ENCODE results near the gene PVR.
A peak's percentile ranks its signal among the peaks of the same experiment; 100 is the strongest.
"Not testable (repeated sequence)": the region's sequence is repeated elsewhere in the genome, so short reads cannot be mapped to it uniquely, and the experiment has no call there.

The PVR gene

DNA sequence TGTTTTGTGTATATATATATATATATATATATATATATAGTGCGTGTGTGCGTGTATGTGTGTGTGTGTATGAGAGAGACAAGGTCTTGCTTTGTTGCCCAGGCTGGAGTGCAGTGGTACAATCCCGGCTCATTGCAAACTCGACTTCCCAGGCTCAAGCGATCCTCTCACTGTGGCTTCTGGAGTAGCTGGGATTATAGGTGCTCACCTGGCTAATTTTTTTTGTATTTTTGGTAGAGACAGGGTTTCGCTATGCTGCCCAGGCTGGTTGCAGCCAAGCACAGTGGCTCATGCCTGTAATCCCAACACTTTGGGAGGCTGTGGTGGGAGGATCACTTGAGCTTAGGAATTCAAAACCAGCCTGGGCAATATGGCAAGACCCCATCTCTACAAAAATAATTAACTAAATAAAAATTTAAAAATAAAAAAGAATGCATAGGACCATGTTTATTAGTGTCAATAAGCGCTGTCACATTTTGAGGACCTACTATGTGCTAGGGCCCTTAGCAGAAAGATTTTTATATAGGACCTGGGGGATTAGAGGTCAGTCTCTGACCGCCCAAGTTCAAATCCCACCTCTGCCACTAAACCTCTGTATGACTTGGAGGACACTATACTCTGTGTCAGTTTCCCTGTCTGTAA is 1.8 kb downstream of the PVR start:
- DNase-seq (ENCODE audit: low spot score), result no peak

DNA sequence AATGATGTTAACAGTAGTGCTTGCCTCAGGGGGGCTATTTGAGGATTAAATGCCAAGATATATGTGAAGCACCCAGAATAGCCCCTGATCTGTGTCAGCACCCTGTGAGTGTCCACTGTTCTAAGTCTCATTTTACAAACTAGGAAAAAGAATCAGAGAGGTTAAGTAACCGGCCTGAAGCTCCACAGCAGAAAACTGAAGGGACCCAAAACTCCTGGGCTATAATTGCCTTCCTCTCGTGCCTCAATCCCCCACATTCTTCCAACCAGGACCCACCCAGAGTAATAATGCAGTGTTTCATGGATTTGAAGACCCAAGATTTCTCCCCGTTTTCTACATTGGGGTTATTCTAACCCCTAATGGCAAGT is 2.3 kb downstream of the PVR start:
- no peak for DNase-seq (ENCODE audit: low spot score)

DNA sequence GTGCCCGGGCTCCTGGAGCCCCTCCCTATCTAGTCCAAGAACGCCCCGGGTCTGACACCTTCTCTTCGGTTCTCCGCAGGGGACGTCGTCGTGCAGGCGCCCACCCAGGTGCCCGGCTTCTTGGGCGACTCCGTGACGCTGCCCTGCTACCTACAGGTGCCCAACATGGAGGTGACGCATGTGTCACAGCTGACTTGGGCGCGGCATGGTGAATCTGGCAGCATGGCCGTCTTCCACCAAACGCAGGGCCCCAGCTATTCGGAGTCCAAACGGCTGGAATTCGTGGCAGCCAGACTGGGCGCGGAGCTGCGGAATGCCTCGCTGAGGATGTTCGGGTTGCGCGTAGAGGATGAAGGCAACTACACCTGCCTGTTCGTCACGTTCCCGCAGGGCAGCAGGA is 3.4 kb downstream of the PVR start:
- DNase-seq (ENCODE audit: low spot score), result no peak

DNA sequence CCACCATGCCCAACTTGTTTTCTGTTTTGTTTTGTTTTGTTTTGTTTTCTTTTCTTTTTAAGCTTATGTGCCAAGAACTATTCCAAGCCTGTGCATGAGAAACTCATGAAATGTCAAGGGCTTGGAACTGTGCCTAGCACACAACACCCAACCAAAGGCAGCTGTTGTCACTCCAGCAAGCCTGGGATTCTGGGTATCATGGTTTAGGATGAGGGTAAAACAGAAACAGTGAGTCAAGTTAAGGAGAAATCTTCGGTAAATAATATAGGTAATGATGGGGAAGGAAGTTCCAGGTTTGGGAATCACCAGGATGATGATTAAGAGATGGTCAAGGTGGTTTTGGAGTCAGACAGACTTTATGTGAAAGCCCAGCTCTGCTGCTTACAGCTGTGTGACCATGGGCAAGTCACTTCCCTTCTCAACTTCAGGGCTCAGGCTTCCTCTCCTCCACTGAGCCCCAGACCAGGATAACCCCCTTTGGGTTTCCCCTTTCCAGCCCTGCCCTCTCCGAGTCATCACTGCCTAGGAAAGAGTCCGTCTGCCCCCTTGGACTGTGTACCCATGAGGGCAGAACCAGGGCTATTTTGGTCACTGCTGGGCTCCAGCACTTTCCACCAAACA is 5.0 kb downstream of the PVR start:
- DNase-seq (ENCODE audit: low spot score), result no peak

DNA sequence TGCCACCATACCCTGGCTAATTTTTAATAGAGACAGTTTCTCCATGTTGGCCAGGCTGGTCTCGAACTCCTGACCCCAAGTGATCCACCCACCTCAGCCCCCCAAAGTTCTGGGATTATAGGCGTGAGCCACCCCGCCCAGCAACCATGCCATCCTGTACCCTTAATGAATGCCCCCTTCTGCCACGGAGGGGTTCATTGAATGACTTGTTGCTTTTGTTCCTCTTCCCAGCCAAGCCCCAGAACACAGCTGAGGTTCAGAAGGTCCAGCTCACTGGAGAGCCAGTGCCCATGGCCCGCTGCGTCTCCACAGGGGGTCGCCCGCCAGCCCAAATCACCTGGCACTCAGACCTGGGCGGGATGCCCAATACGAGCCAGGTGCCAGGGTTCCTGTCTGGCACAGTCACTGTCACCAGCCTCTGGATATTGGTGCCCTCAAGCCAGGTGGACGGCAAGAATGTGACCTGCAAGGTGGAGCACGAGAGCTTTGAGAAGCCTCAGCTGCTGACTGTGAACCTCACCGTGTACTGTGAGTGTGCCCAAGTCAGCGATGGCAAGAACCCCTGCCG is 6.0 kb downstream of the PVR start:
- DNase-seq (ENCODE audit: low spot score), result no peak

DNA sequence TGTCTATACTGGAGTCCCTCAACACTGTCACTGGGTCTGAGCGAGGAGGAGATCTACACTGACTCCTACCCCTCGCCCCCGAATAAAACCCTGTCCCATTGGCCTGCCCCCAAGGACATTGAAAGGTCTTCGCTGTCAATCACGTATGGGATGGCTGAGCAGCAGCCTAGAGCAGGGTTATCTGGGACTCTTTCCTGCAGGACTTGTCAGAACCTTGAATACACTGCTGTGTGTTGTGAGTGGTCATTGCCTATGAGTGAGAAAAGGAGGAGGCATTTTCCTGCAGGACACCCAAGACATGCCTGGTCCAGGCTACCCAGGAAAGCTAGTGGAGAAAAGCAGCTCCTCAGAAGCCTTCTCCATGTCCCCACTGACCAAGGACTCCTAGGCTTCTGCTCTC is 9.6 kb downstream of the PVR start:
- no peak for DNase-seq (ENCODE audit: low spot score)

DNA sequence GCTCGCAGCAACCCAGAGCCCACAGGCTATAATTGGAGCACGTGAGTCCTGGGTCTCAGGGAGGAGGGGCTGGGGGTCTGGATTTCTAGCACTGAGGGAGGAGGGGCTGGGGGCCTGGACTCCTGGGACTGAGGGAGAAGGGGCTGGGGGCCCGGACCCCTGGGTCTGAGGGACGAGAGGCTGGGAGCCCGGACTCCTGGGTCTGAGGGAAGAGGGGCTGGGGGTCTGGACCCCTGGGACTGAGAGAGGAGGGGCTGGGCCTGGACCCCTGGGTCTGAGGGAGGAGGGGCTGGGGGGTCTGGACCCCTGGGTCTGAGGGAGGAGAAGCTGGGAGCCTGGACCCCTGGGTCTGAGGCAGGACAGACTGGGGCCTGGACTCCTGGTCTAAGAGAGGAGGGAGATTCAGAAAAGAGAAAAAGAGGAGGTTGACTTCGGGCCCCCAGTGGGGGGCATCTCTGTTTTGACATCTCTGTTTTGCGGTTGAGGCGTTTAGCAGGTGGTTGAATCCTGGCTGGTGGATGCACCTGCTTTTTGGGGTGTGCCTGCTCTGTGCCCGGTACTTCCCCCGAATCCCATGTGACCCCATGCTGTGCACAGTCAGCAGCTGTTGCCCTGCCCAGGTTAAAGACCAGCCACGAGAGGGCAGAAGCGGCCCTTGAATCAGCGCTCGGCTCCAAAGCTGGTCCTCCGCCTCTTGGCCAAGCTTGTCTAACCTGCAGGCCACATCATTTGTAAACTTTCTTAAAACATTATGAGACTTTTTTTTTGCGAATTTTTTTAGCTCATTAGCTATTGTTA is 10.5 kb downstream of the PVR start:
- no peak for DNase-seq (ENCODE audit: low spot score)

DNA sequence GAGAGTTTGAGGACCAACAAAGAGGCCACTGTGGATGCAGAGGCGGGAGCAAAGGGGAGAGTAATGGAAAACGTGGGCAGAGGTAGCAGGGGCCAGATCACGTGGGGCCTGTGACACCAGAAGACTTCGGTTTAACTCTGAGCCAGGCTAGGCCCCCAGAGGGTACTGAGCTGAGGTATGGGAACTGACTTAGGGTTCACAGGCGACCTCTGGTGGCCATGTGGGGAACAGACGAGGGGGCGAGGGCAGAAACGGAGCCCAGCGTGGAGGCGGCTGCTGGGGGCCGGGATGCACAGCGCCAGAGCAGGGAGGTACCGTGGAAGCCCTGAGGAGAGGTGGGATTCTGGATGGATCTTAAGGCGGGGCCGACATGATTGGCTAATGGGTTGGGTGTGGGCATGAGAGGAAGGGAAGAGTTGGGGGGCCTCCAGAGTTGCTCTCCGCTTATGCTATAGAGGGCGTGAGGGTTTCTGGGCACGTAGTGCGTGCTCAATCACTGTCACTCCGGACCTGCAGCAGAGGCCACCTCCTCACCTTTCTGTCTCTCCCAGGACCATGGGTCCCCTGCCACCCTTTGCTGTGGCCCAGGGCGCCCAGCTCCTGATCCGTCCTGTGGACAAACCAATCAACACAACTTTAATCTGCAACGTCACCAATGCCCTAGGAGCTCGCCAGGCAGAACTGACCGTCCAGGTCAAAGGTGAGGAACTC is 13.7 kb downstream of the PVR start:
- DNase-seq (ENCODE audit: low spot score), result peak; percentile 41

DNA sequence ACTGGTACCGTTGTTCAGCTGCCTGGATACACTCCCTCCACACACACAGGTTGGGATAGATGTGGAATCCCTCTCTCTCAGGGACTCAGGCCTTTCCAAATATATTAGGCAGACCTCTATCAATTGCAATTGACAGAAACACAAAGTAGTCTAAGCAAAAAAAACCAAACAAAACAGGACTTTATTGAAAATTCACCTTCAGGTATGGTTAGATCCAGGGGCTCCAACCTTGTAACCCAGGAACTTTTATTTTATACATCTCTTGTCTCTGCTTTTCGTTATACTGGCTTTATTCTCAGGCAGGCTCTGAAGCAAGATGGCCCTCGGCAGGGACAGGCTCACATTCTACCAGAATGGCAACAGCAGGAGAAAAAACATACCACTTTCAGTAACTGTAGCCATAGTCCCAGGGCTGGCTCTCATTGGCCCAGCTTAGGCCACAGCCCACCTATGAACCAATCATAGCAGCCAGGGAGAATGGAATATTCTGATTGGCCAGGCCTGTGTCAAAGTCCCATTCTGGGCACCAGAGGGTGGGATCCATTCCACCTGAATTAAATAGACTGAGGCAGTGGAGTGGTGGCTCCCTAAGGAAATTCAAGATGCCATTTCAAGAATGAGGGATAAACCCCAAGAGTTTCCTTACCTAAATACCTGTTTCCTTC is 14.5 kb downstream of the PVR start:
- no peak for DNase-seq (ENCODE audit: low spot score)

DNA sequence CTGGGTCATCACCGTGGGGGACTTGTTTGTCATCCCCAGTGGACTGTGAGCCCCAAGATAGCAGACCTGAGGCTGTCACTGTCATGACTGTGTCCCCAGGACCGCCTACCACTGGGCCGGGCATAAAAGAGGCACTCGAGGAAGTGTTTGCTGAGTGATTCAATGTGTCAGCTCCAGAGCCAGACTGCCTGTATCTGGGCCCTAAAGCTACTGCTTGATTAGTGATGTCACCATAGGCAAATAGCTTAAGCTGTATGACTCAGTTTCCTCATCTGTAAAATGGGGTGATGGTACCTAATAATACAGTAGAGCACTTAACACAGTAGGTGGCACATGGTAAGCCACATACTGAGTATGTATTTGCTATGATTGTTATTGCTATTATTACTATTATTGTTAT is 16.4 kb downstream of the PVR start:
- no peak for DNase-seq (ENCODE audit: low spot score)

DNA sequence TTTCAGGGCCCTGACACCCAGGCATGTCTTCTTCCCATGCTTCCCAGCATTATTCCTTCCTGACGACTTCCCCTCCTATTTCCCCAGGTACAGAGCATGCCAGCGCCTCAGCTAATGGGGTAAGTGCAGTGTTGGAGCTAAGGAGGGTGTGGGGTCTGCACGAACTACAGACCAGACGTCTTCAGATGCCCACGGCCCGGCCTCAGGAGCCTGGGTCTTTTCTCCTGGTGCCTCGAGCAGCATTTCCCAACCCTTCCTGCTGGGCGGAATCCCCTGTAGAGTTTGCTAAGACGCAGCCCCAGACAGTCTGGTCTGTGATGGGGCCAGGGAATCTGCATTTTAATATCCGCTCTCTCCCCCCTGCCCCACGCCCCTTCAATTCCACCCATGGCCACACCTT is 17.5 kb downstream of the PVR start:
- DNase-seq (ENCODE audit: low spot score), result no peak

DNA sequence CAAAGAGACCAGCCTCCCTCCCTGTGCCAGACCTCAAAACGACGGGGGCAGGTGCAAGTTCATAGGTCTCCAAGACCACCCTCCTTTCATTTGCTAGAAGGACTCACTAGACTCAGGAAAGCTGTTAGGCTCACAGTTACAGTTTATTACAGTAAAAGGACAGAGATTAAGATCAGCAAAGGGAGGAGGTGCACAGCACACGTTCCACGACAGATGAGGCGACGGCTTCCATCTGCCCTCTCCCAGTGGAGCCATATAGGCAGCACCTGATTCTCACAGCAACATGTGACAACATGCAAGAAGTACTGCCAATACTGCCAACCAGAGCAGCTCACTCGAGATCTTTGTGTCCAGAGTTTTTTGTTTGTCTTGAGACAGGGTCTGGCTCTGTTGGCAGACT is 18.2 kb downstream of the PVR start:
- DNase-seq (ENCODE audit: low spot score), result no peak

DNA sequence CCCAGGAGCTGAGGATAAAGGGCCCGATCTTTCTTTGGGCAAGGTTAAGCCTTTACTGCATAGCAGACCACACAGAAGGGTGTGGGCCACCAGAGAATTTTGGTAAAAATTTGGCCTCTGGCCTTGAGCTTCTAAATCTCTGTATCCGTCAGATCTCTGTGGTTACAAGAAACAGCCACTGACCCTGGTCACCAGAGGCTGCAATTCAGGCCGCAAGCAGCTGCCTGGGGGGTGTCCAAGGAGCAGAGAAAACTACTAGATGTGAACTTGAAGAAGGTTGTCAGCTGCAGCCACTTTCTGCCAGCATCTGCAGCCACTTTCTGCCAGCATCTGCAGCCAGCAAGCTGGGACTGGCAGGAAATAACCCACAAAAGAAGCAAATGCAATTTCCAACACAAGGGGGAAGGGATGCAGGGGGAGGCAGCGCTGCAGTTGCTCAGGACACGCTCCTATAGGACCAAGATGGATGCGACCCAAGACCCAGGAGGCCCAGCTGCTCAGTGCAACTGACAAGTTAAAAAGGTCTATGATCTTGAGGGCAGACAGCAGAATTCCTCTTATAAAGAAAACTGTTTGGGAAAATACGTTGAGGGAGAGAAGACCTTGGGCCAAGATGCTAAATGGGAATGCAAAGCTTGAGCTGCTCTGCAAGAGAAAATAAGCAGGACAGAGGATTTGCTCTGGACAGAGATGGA is 19.1 kb downstream of the PVR start:
- DNase-seq (ENCODE audit: low spot score), result no peak

DNA sequence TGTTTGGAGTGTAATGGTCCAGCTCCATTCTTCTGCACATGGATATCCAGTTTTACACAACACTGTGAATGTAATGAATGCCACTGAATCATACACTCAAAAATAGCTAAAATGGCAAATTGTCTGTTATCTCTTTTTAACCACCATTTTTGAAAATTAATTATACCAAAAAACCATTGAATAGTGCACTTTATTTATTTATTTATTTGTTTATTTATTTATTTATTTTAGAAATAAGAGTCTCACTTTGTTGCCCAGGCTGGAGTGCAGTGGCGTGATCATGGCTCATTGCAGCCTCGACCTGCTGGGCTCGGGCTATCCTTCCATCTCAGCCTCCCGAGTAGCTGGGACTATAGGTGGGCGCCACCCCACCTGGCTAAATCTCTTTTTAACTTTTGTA is 20.3 kb downstream of the PVR start:
- DNase-seq (ENCODE audit: low spot score), result no peak

DNA sequence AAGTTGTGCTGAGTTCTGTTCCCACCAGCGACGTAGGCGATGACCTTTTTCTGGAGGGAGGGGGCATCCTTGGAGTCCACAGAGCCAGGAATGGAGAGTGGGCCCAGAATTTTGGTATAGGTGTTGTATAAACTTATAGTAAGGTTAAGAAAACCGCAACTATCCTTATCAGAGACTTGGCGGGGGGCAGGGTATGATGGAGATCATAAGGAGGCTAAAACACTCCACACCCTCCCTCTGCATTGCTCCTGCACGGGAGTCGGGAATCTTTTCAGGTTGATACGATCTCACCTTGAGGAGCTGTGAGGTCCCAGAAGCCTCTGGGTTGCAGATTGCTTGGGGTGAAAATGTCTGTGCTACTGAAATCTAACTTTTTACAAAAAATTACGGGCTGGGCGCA is 21.3 kb downstream of the PVR start:
- DNase-seq (ENCODE audit: low spot score), result no peak

DNA sequence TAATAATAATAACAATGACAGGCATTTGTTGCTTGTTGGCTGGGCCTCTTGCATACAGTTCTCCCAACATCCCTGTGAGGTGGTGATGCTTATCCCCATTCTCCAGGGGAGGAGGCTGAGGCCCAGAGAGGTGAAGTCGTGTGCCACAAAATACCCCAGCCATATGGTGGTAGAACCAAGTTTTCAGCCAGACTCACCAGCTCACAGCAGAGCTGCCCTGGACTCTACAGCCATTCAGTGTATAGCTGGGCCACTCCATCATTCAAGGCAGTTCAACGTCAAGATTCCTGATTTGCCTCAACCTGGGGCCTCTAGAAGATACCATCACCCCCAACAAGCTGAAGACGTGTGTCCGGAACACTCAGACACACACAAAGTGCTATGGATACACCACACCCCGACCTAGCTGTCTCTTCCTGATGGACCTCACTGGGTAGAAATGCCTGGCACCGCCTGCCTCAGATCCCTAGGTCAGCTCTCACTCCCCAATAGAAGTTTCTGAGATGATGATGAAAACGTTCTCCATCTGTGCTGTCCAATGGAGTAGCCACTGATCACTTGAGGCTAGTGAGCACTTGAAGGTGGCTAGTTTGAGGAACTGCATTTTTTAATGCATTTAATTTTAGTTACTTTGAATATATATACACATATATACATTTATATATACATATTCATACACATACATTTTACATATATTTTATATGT is 23.3 kb downstream of the PVR start:
- DNase-seq (ENCODE audit: low spot score), result no peak

DNA sequence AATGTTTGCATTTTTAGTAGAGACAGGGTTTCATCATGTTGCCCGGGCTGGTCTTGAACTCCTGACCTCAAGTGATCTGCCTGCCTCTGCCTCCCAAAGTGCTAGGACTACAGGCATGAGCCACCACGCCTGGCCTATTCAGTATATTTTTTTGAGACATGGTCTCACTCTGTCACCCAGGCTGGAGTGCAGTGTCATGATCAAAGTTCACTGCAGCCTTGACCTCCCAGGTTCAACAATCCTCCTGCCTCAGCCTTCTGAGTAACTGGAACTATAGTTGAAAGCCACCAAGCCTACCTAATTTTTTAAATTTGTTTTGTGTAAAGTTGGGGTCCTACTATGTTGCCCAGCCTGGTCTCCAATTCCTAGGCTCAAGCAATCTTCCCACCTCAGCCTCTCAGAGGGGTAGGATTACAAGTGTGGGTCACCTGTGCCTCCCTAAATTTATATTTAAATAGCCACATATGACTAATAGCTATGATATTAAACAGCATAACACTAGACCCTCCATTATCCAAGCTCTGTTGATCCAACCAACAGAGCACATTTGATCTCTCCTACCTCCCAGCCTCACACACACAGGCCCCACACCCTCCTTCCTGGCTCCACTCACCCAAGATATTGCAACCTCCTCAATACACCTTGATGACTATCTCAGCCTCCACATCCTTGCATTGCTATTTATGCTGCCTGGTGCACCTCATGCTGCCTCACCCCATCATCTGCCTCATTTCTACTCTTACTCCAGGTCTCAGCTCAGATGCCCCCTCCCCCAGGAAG is 25.5 kb downstream of the PVR start:
- DNase-seq (ENCODE audit: low spot score), result no peak

DNA sequence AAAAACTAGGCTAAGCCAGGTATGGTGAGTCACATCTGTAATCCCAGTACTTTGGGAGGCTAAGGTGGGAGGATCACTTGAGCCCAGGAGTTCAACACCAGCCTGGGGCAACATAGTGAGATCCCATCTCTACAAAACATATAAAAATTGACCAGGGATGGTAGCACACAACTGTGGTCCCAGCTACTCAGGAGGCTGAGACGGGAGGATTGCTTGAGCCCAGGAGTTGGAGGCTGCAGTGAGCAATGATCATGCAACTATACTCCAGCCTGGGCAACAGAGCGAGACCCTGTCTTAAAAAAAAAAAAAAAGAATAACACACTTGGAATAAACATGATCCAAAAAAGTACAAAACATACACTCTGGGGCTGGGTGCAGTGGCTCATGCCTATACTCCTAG is 26.3 kb downstream of the PVR start:
- DNase-seq (ENCODE audit: low spot score), result not testable (repeated sequence)

DNA sequence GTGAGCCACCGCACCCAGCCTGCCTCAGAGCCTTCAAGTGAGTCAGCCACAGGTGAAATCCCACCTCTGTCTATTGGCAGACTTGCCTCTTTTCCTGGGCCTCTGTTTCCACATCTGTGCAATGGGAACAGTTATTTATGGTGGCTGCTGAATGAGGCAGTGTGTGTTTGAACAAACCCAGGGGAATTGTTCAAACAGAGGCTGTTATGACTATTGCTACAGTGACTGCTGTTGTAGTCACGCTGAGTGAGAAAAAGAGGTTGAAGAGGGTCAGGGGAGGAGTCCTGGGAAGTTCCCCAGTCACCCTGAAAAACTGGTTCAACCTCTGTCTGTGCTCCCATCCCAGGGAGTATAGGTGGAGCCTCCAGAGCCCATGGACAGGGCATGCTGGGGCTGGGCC is 27.7 kb downstream of the PVR start, which contains the start of gene CEACAM19:
CEACAM19 (plus strand) TSS at position 83 of the 400 bp plus-strand sequence. CDS start 450 bp downstream, outside the sequence.
- no peak for DNase-seq (ENCODE audit: low spot score)

DNA sequence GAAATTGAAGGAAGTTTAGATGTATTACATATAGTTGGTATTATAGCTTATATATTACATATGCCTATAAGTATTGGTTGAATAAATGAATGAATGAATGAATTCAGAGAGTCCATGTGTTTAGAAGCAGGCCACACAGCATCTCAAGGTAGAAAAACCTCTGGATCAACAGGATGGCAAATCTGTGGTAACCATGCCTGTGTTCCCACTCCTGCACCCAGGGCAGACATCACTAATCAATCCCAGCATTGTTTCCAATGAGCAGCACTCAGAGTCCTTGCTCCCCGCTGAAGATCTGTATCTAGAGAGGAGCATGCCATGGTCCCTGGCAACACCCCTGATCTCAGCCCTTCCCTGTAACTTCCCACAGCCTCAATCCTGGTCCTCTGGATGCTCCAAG is 28.5 kb downstream of the PVR start:
- no peak for DNase-seq (ENCODE audit: low spot score)

Data from hematopoietic multipotent progenitor cell treated with erythropoietin and hydrocortisone succinate and interleukin-3 and kit ligand, for 17 days (in vitro differentiated cells).